H1 (cell line): ENCODE measurements around the gene MAPK8IP1. TPM values are rescaled to one million over a fixed set of nuclear protein-coding genes. Genes with fewer than 3 reads are reported as not detected.

Experiments
- CTCF ChIA-PET: fragments of 300-600 bp; sonication (Branson Sonifier 250); formaldehyde crosslinking; loops from one replicate; lab custom pipeline; 2021; ENCODE audit not compliant: partially characterized antibody; lab: Charles Lee
- POLR2A ChIA-PET: fragments of 300-600 bp; sonication (Branson Sonifier 250); formaldehyde crosslinking; loops from one replicate; lab custom pipeline; 2021; ENCODE audit warnings: inconsistent platforms; ENCODE audit not compliant: partially characterized antibody; lab: Charles Lee
- DNase-seq, 2 experiments: peaks; one replicate each; pipeline versions ENCODE4 v3.0.0 to v3.0.0-alpha.2; 2010 to 2022; ENCODE audit warnings: low spot score in 2 of 2, low read depth in 1 of 2, mixed read lengths in 1 of 2
- FAIRE-seq: peaks from 2 replicates; lab custom pipeline; 2011; peaks lifted over from hg19 to GRCh38; lab: Jason Lieb, UNC
- H2AFZ ChIP-seq: 2 replicates; pipeline ENCODE4 v1.8.1; 2012; ENCODE audit warnings: low read length, inconsistent platforms
- H2AK5ac ChIP-seq: 2 replicates; pipeline ENCODE4 v1.6.1; 2013; ENCODE audit warnings: low read depth, low read length
- H2BK120ac ChIP-seq: replicated peaks from 2 replicates; pipeline ENCODE3; 2013; ENCODE audit warnings: low read depth, low read length, inconsistent platforms
- H2BK12ac ChIP-seq: 2 replicates; pipeline ENCODE4 v1.6.1; 2013; ENCODE audit warnings: low read depth, low read length
- H2BK15ac ChIP-seq: 2 replicates; pipeline ENCODE4 v1.6.1; 2013; ENCODE audit warnings: low read length
- H2BK20ac ChIP-seq: 2 replicates; pipeline ENCODE4 v1.6.1; 2013; ENCODE audit warnings: low read length
- H2BK5ac ChIP-seq: 2 replicates; pipeline ENCODE4 v1.6.1; 2013; ENCODE audit warnings: low read depth, low read length
- H3K14ac ChIP-seq: 2 replicates; pipeline ENCODE4 v1.6.1; 2013; ENCODE audit warnings: inconsistent platforms; ENCODE audit not compliant: insufficient read length
- H3K18ac ChIP-seq: 2 replicates; pipeline ENCODE4 v1.6.1; 2013; ENCODE audit warnings: low read length; ENCODE audit errors: extremely low read depth
- H3K23ac ChIP-seq: 2 replicates; pipeline ENCODE4 v1.6.1; 2013; ENCODE audit warnings: inconsistent platforms; ENCODE audit not compliant: insufficient read length
- H3K23me2 ChIP-seq: 2 replicates; pipeline ENCODE4 v1.6.1; 2013; ENCODE audit warnings: low read depth, low read length
- H3K27ac ChIP-seq: 2 replicates; pipeline ENCODE4 v1.6.1; 2011; ENCODE audit warnings: low read depth, low read length, inconsistent platforms
- H3K27me3 ChIP-seq, 4 experiments: replicated peaks in 1 of 4; 1 replicate in 1 of 4; 2 replicates in 3 of 4; pipeline versions ENCODE4 v1.6.1 to v1.8.1; 2011 to 2013; ENCODE audit warnings: low read length in 3 of 4, mild to moderate bottlenecking in 3 of 4, inconsistent platforms in 2 of 4, mixed read lengths in 2 of 4, moderate library complexity in 1 of 4; ENCODE audit not compliant: control insufficient read depth in 3 of 4, insufficient read depth in 3 of 4; ENCODE audit errors: extremely low read depth in 1 of 4
- H3K36me3 ChIP-seq, 4 experiments: 2 replicates each; pipeline versions ENCODE4 v1.6.1 to v1.8.1; 2011 to 2013; ENCODE audit warnings: mild to moderate bottlenecking in 4 of 4, low read length in 3 of 4, moderate library complexity in 2 of 4, control low read depth in 1 of 4, inconsistent platforms in 1 of 4; ENCODE audit not compliant: insufficient read depth in 4 of 4, control insufficient read depth in 2 of 4
- H3K4ac ChIP-seq: replicated peaks from 2 replicates; pipeline ENCODE3; 2013; ENCODE audit warnings: low read length, low read depth, mixed read lengths, inconsistent platforms; ENCODE audit not compliant: insufficient read length
- H3K4me1 ChIP-seq, 4 experiments: replicated peaks in 1 of 4; 1 replicate in 1 of 4; 2 replicates in 3 of 4; pipeline versions ENCODE4 v1.6.1 to v1.8.1; 2011 to 2013; ENCODE audit warnings: low read length in 3 of 4, inconsistent platforms in 2 of 4, mixed read lengths in 1 of 4; ENCODE audit not compliant: insufficient read depth in 4 of 4, control insufficient read depth in 3 of 4
- H3K4me2 ChIP-seq, 2 experiments: 2 replicates each; pipeline versions ENCODE4 v1.6.1 to v1.8.1; 2011 to 2013; ENCODE audit warnings: low read depth in 2 of 2, low read length in 2 of 2, control low read depth in 1 of 2, inconsistent platforms in 1 of 2, mild to moderate bottlenecking in 1 of 2; ENCODE audit not compliant: insufficient read depth in 1 of 2
- H3K4me3 ChIP-seq, 4 experiments: fragments of 200-600, 300-600 bp in 1 of 4; sonication (generic), shearing (Covaris generic), sonication (Bioruptor Twin) in 1 of 4; 2 replicates each; pipeline versions ENCODE4 v1.5.1 to v1.8.1; 2011 to 2016; ENCODE audit warnings: low read length in 4 of 4, low read depth in 3 of 4, control low read depth in 2 of 4, inconsistent platforms in 2 of 4, mild to moderate bottlenecking in 2 of 4, mixed read lengths in 1 of 4, moderate library complexity in 1 of 4; ENCODE audit not compliant: insufficient read depth in 2 of 4; ENCODE audit errors: extremely low read depth in 1 of 4
- H3K56ac ChIP-seq: replicated peaks from 2 replicates; pipeline ENCODE3; 2013; ENCODE audit warnings: low read depth, mild to moderate bottlenecking, mixed read lengths, low read length, inconsistent platforms; ENCODE audit not compliant: insufficient read length
- H3K79me1 ChIP-seq: 2 replicates; pipeline ENCODE4 v1.6.1; 2013; ENCODE audit warnings: low read depth, low read length, control low read depth
- H3K79me2 ChIP-seq, 2 experiments: 2 replicates each; pipeline versions ENCODE4 v1.6.1 to v1.8.1; 2012 to 2013; ENCODE audit warnings: low read length in 2 of 2, mild to moderate bottlenecking in 2 of 2, inconsistent platforms in 1 of 2; ENCODE audit not compliant: insufficient read depth in 2 of 2, control insufficient read depth in 1 of 2
- H3K9ac ChIP-seq, 4 experiments: replicated peaks in 1 of 4; 1 replicate in 1 of 4; 2 replicates in 3 of 4; pipeline versions ENCODE4 v1.6.1 to v1.8.1; 2011 to 2013; ENCODE audit warnings: low read depth in 3 of 4, low read length in 3 of 4, control low read depth in 2 of 4, mild to moderate bottlenecking in 2 of 4, moderate library complexity in 2 of 4, inconsistent platforms in 1 of 4; ENCODE audit errors: extremely low read depth in 1 of 4
- H3K9me3 ChIP-seq, 2 experiments: 2 replicates each; pipeline versions ENCODE4 v1.6.1 to v1.8.1; 2012 to 2013; ENCODE audit warnings: mild to moderate bottlenecking in 2 of 2, moderate library complexity in 2 of 2, control low read depth in 1 of 2, inconsistent platforms in 1 of 2, low read depth in 1 of 2, low read length in 1 of 2, mixed read lengths in 1 of 2; ENCODE audit not compliant: insufficient read depth in 2 of 2
- H4K20me1 ChIP-seq, 2 experiments: replicated peaks in 1 of 2; 2 replicates each; pipeline versions ENCODE3 to v1.8.1; 2011 to 2013; ENCODE audit warnings: inconsistent platforms in 2 of 2, low read length in 2 of 2, mild to moderate bottlenecking in 1 of 2; ENCODE audit not compliant: insufficient read depth in 2 of 2, control insufficient read depth in 1 of 2
- H4K5ac ChIP-seq: 2 replicates; pipeline ENCODE4 v1.6.1; 2013; ENCODE audit warnings: low read length, low read depth, mixed read lengths, inconsistent platforms; ENCODE audit not compliant: insufficient read length
- H4K8ac ChIP-seq: 2 replicates; pipeline ENCODE4 v1.8.0; 2013; ENCODE audit warnings: mild to moderate bottlenecking, moderate library complexity, low read length, inconsistent platforms; ENCODE audit not compliant: insufficient read depth; ENCODE audit errors: extremely low read depth
- H4K91ac ChIP-seq: replicated peaks from 2 replicates; pipeline ENCODE3; 2013; ENCODE audit warnings: low read length, mixed read lengths, inconsistent platforms; ENCODE audit not compliant: insufficient read length
- CTBP2 ChIP-seq: IDR thresholded peaks from 2 replicates; pipeline ENCODE4 v1.7.0; 2011; ENCODE audit warnings: borderline replicate concordance, mild to moderate bottlenecking, moderate library complexity, mixed read lengths, low read length; ENCODE audit not compliant: insufficient read depth, insufficient read length
- POLR2A ChIP-seq, 2 experiments: IDR thresholded peaks; 1 replicate in 1 of 2; 2 replicates in 1 of 2; pipeline ENCODE4 v1.6.1; 2011; ENCODE audit warnings: low read depth in 2 of 2, low read length in 2 of 2, mild to moderate bottlenecking in 2 of 2; ENCODE audit errors: control extremely low read depth in 1 of 2
- POLR2AphosphoS5 ChIP-seq: IDR thresholded peaks from 2 replicates; pipeline ENCODE4 v1.6.1; 2011; ENCODE audit warnings: low read depth, low read length
- SAP30 ChIP-seq: fragments of 300-600 bp; sonication (generic); IDR thresholded peaks from 2 replicates; pipeline ENCODE4 v1.7.1; 2012; ENCODE audit warnings: low read length, moderate library complexity, mild to moderate bottlenecking, inconsistent platforms; ENCODE audit not compliant: insufficient read depth, insufficient replicate concordance
- SP1 ChIP-seq: IDR thresholded peaks from 2 replicates; pipeline ENCODE4 v1.6.1; 2011; ENCODE audit warnings: low read depth, low read length
- TAF1 ChIP-seq: IDR thresholded peaks from 2 replicates; pipeline ENCODE4 v1.6.1; 2011; ENCODE audit warnings: mild to moderate bottlenecking, low read depth, low read length
- YY1 ChIP-seq: IDR thresholded peaks from 2 replicates; pipeline ENCODE4 v1.6.1; 2011; ENCODE audit warnings: low read depth, mild to moderate bottlenecking, low read length
- WGBS, 2 experiments: shearing (Covaris generic) in 1 of 2; methylation state at CpG; one replicate each; pipeline versions ENCODE4 v1.1.6 to v1.1.7; 2013 to 2015; ENCODE audit warnings: low lambda C conversion rate in 2 of 2, mixed read lengths in 2 of 2, inconsistent platforms in 1 of 2, low coverage in 1 of 2, missing lambda C conversion rate in 1 of 2; ENCODE audit not compliant: insufficient replicate concordance in 2 of 2, insufficient coverage in 1 of 2, insufficient read length in 1 of 2; ENCODE audit errors: extremely low coverage in 1 of 2, missing lambda C conversion rate in 1 of 2; 5-methylcytosine and 5-hydroxymethylcytosine counted together
- polyA plus RNA-seq, 7 experiments: library from polyadenylated mRNA; depleted of rRNA in 3 of 7; stranded (reverse) in 5 of 7; unstranded in 2 of 7; fragments of >200 nt in 5 of 7; fragments of 200-250 nt in 2 of 7; gene quantifications; 1 replicate in 5 of 7; 2 replicates in 1 of 7; 4 replicates in 1 of 7; pipeline versions ENCODE4 v1.2.1 to v1.2.3, GENCODE V29; 2011 to 2013; ENCODE audit warnings: missing spikeins in 2 of 7, mixed read lengths in 2 of 7
- total RNA-seq: library from RNA; stranded (reverse); fragmentation: NEBNext Ultra II Directional; extraction: Animal tissue kit (Norgen Biotek cat#: 25700); gene quantifications from 2 replicates; pipeline ENCODE4 v1.2.1, GENCODE V29; 2021

Gene MAPK8IP1
- total and polyA plus RNA-seq, 2 of the 8 experiments (the other 6 are each of a cell fraction or from before 2014, with no cell fraction given), result 32.4 to 40.1 TPM

GRCh38 chr11:45919806-45920530, 34.5 kb downstream of the MAPK8IP1 start:
- Histone ChIP-seq H2BK15ac (peak overlapping the region; percentile 19; the same call in 1 of the 2 replicates), H3K9me3 (no peaks in the 10 kb centered on the region), H3K56ac (no peak overlapping the region), H3K18ac (peak overlapping the region; percentile 62), H3K27ac (no peak overlapping the region), H2BK20ac (peak overlapping the region; percentile 86; the same call in 1 of the 2 replicates), H3K4ac (peak overlapping the region; percentile 3), H3K9ac (no peak overlapping the region; a peak in 1 of 7 replicates), H3K23ac (no peak overlapping the region), H3K4me3 (no peak overlapping the region), H2BK5ac (peak overlapping the region; percentile 87; the same call in 1 of the 2 replicates), H3K4me1 (peaks cover 12 to 33% (median 24%) of the 10 kb centered on the region in 4 experiments), H2BK120ac (peak overlapping the region; percentile 7), H3K14ac (no peak overlapping the region), H2BK12ac (peak overlapping the region; percentile 97), H4K91ac (peak overlapping the region; percentile 29), H3K36me3 (peaks cover 0 to 12% (median 5%) of the 10 kb centered on the region in 4 experiments; a peak in 4 of 8 replicates), H3K79me1 (peaks cover 19% of the 10 kb centered on the region), H3K4me2 (peak overlapping the region; percentile 18 to 91; a peak in 3 of 4 replicates), H3K23me2 (peaks cover 22% of the 10 kb centered on the region), H2AFZ (no peak overlapping the region), H4K5ac (peak overlapping the region; percentile 4), H4K8ac (no peak overlapping the region), H2AK5ac (peak overlapping the region; percentile 96; the same call in 1 of the 2 replicates), H4K20me1 (peaks cover 11 to 21% of the 10 kb centered on the region in 2 experiments), H3K79me2 (peaks cover 0 to 17% of the 10 kb centered on the region in 2 experiments; a peak in 1 of 4 replicates), H3K27me3 (peaks cover 0 to 9% (median 0%) of the 10 kb centered on the region in 4 experiments; a peak in 3 of 7 replicates)
- POLR2A ChIA-PET, result interaction anchor here (0.7 to 9.8 kb wide), 7 partner anchors 11 to 323 kb away, joined by 3 to 115 read pairs (median 4); no protein-coding TSS in a partner anchor
- CTCF ChIA-PET, result interaction anchor here (2.0 kb wide), 1 partner anchor 21 kb away, joined by 7 read pairs; no protein-coding TSS in a partner anchor
- TF ChIP-seq CTBP2, result no peak
- TF ChIP-seq SAP30, result no peak
- 0 out of 2 replicates have a peak, but pooled peaks have one; percentile 9 for TF ChIP-seq POLR2AphosphoS5
- 0 out of 2 replicates have a peak, but pooled peaks have one; percentile 21 for TF ChIP-seq TAF1
- TF ChIP-seq POLR2A (IDR thresholded peaks at IDR 0.05; ENCODE audit: control extremely low read depth in 1 of 2, low read depth in 2 of 2, low read length in 2 of 2), result peak in 1 of 2 experiments; percentile 64; a peak in 2 of 3 replicates
- TF ChIP-seq YY1, result no peak
- TF ChIP-seq SP1, result no peak
- DNase-seq (no peak), FAIRE-seq (no peak)
- 82% methylated on average over 13 of the region's 13 CpGs; no CpG with 5 or more reads in 1 of the 2 experiments for WGBS, 2 experiments
